Calu3 (cell line): ENCODE results near the gene SMIM29. TPM values are rescaled to one million over a fixed set of nuclear protein-coding genes. Genes with fewer than 3 reads are reported as not detected.

Experiments used
- BruUV-seq: library from RNA; stranded (reverse); fragments of 400-500 nt; replicated peaks from 2 replicates; lab custom pipeline; 2021; lab: Mats Ljungman, UMichigan
- CTCF ChIA-PET: fragments of 300-600 bp; sonication (Branson Sonifier 250); formaldehyde crosslinking; loops from one replicate; lab custom pipeline; 2022; ENCODE audit warnings: antibody characterized with exemption; lab: Charles Lee
- DNase-seq: peaks from one replicate; pipeline ENCODE4 v3.0.0; 2022
- H3K27ac Mint-ChIP-seq: one replicate; pipeline ENCODE4 v1.8.0; 2022; ENCODE audit warnings: mixed read lengths; ENCODE audit not compliant: unreplicated experiment
- H3K27me3 Mint-ChIP-seq: one replicate; pipeline ENCODE4 v1.8.0; 2022; ENCODE audit warnings: mixed read lengths; ENCODE audit not compliant: unreplicated experiment
- H3K36me3 Mint-ChIP-seq: one replicate; pipeline ENCODE4 v1.8.0; 2022; ENCODE audit warnings: mild to moderate bottlenecking, moderate library complexity, mixed read lengths; ENCODE audit not compliant: insufficient read depth, unreplicated experiment
- H3K4me1 Mint-ChIP-seq: one replicate; pipeline ENCODE4 v1.8.0; 2022; ENCODE audit warnings: mild to moderate bottlenecking, low read depth, mixed read lengths; ENCODE audit not compliant: unreplicated experiment
- H3K4me3 Mint-ChIP-seq: one replicate; pipeline ENCODE4 v1.8.0; 2022; ENCODE audit warnings: mild to moderate bottlenecking, low read depth, moderate library complexity, mixed read lengths; ENCODE audit not compliant: unreplicated experiment
- H3K9me3 Mint-ChIP-seq: one replicate; pipeline ENCODE4 v1.8.0; 2022; ENCODE audit warnings: low read depth, mixed read lengths; ENCODE audit not compliant: unreplicated experiment
- CTCF ChIP-seq: fragments of 200-600 bp; IDR thresholded peaks from one replicate; pipeline ENCODE4 v1.8.0; 2022; ENCODE audit warnings: antibody characterized with exemption; ENCODE audit not compliant: unreplicated experiment
- intact Hi-C: fragments of 100-400 bp; cut with micrococcal nuclease; formaldehyde crosslinking; loops from one replicate; pipeline ENCODE4 v1.10.0; 2022; ENCODE audit not compliant: unreplicated experiment
- total RNA-seq: library from RNA; stranded (reverse); gene quantifications from 2 replicates; pipeline ENCODE4 v1.2.3, GENCODE V29; 2022

Gene SMIM29
- total RNA-seq, 1 experiment from 2014 or later: 59.2 TPM

- intact Hi-C loops: loop anchor here (5.0 kb wide), 1 partner anchor 517 kb away; no protein-coding TSS in a partner anchor
- no peak for DNase-seq
- BruUV-seq: no TSS peak
- peak overlapping the region; percentile 82 for H3K27ac Mint-ChIP-seq
- H3K4me3 Mint-ChIP-seq: peak overlapping the region; percentile 1
- H3K36me3 Mint-ChIP-seq: peaks cover 52% of the 10 kb centered on the region
- TF ChIP-seq CTCF: no peak
- CTCF ChIA-PET: interaction anchor here (1.5 kb wide), 1 partner anchor 11 kb away, joined by 5 read pairs; no protein-coding TSS in a partner anchor
- H3K4me1 Mint-ChIP-seq: peaks cover 51% of the 10 kb centered on the region
- no peaks in the 10 kb centered on the region for H3K27me3 Mint-ChIP-seq
- no peaks in the 10 kb centered on the region for H3K9me3 Mint-ChIP-seq
Measured at GRCh38 chr6:34234667-34235306, 14.0 kb downstream of the SMIM29 start.

GRCh38 chr6:34233867-34234266 is 14.9 kb downstream of the SMIM29 start:
- Mint-ChIP-seq H3K27ac (peak overlapping the region; percentile 82), H3K4me3 (peak overlapping the region; percentile 1), H3K4me1 (peaks cover 51% of the 10 kb centered on the region), H3K36me3 (peaks cover 51% of the 10 kb centered on the region), H3K27me3 (no peaks in the 10 kb centered on the region), H3K9me3 (no peaks in the 10 kb centered on the region)
- TF ChIP-seq CTCF: no peak
- BruUV-seq: no TSS peak
- no peak for DNase-seq
- intact Hi-C loops: no loop called here
- CTCF ChIA-PET: interaction anchor here (1.5 kb wide), 1 partner anchor 10 kb away, joined by 5 read pairs; no protein-coding TSS in a partner anchor

DNA sequence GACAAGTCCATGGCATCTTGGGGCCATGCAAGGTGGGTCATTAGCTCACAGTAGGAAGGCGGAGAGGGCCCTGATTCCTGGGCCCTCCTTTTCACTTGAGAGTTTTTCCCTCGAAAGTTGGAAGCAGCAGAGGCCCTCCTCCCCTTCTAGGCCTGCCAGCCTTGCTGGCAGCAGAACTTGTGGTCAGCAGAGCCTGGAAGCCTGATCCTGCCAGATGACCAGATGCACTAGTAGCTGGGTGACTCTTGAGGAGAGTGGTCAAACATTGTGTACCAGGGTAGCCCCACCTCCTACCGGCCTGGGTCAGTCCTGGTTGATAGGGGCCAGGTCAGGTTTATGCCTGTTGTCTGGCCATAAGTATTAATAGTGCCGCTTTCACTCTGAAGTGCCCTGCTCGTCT is 15.9 kb downstream of the SMIM29 start:
- Mint-ChIP-seq H3K27ac (no peak overlapping the region), H3K4me1 (peaks cover 48% of the 10 kb centered on the region), H3K36me3 (peaks cover 51% of the 10 kb centered on the region), H3K4me3 (no peak overlapping the region), H3K27me3 (no peaks in the 10 kb centered on the region), H3K9me3 (no peaks in the 10 kb centered on the region)
- CTCF ChIA-PET: no interaction called here
- DNase-seq: no peak
- BruUV-seq: no TSS peak
- intact Hi-C loops: no loop called here
- TF ChIP-seq CTCF: no peak

DNA sequence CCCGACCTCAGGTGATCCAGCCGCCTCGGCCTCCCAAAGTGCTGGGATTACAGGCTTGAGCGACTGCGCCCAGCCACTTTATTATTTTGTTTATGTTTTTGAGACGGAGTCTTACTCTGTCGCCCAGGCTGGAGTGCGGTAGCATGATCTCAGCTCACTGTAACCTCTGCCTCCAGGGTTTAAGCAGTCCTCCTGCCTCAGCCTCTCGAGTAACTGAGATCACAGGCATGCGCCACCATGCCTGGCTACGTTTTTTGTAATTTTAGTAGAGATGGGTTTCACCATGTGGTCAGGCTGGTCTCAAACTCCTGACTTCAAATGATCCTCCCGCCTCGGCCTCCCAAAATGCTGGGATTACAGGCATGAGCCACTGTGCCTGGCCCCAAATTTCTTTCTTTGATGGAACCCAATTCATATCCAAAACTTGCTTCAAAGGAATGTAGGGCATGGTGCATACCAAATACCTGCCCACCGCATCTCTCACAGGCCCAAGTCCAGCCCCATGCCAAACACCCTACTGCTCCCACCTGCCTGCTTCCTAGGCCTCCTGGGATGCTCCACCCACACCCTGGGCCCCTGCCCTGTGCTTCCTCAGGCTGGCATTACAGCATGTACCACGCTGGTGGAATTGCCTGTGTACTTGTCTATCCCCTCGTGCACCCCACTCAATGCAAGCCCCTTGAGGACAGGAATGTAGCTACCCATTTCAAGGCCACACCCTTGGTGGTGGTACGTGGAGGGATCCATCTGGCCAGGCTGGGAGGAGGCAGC is 17.1 kb downstream of the SMIM29 start:
- Mint-ChIP-seq H3K27me3 (no peaks in the 10 kb centered on the region), H3K9me3 (no peaks in the 10 kb centered on the region), H3K27ac (no peak overlapping the region), H3K4me3 (no peak overlapping the region), H3K36me3 (peaks cover 49% of the 10 kb centered on the region), H3K4me1 (peaks cover 60% of the 10 kb centered on the region)
- no peak for DNase-seq
- TF ChIP-seq CTCF: no peak
- intact Hi-C loops: no loop called here
- CTCF ChIA-PET: no interaction called here
- BruUV-seq: no TSS peak
